Kidney (tissue), 14 donors: ENCODE data around the gene EDEM3. TPM values are rescaled to one million over a fixed set of nuclear protein-coding genes. Genes with fewer than 3 reads are reported as not detected.

Source experiments
- DNase-seq, 5 donors: peaks; one replicate each; pipeline ENCODE4 v3.0.0-alpha.2; 2013 to 2020
- FAIRE-seq: peaks from 2 replicates; lab custom pipeline; 2012; peaks lifted over from hg19 to GRCh38; lab: Jason Lieb, UNC
- H3K27ac ChIP-seq, 2 donors: one replicate each; pipeline ENCODE4 v1.7.0; 2013; ENCODE audit warnings: low read depth in 2 of 2, low read length in 2 of 2, inconsistent platforms in 1 of 2
- H3K27me3 ChIP-seq: one replicate; pipeline ENCODE4 v1.7.1; 2013; ENCODE audit warnings: low read length, inconsistent platforms; ENCODE audit not compliant: control insufficient read depth, insufficient read depth
- H3K36me3 ChIP-seq, 3 donors: one replicate each; pipeline versions ENCODE4 v1.7.0 to v1.7.1; 2013; ENCODE audit warnings: low read length in 3 of 3, control low read depth in 1 of 3, inconsistent platforms in 1 of 3; ENCODE audit not compliant: insufficient read depth in 3 of 3, control insufficient read depth in 2 of 3
- H3K4me1 ChIP-seq, 3 donors: one replicate each; pipeline versions ENCODE4 v1.7.0 to v1.7.1; 2013; ENCODE audit warnings: low read length in 3 of 3, inconsistent platforms in 1 of 3, low read depth in 1 of 3; ENCODE audit not compliant: control insufficient read depth in 2 of 3, insufficient read depth in 2 of 3
- H3K4me3 ChIP-seq, 3 donors: one replicate each; pipeline versions ENCODE4 v1.7.0 to v1.8.1; 2013; ENCODE audit warnings: low read length in 3 of 3, control low read depth in 1 of 3, inconsistent platforms in 1 of 3
- H3K9ac ChIP-seq, 3 donors: one replicate each; pipeline versions ENCODE4 v1.7.0 to v1.7.1; 2013; ENCODE audit warnings: low read length in 3 of 3, control low read depth in 1 of 3, inconsistent platforms in 1 of 3
- H3K9me3 ChIP-seq, 3 donors: one replicate each; pipeline versions ENCODE4 v1.7.0 to v1.7.1; 2013; ENCODE audit warnings: low read length in 3 of 3, control low read depth in 1 of 3, inconsistent platforms in 1 of 3; ENCODE audit not compliant: control insufficient read depth in 2 of 3, insufficient read depth in 1 of 3
- CTCF ChIP-seq: IDR thresholded peaks from 3 replicates; pipeline ENCODE4 v1.5.1; 2012; ENCODE audit warnings: mild to moderate bottlenecking, moderate library complexity, borderline replicate concordance; ENCODE audit not compliant: insufficient read depth; ENCODE audit errors: extremely low read depth
- intact Hi-C: fragments of 100-400 bp; cut with DNase I; formaldehyde crosslinking; loops from one replicate; pipeline ENCODE4 v1.11.1; 2022
- polyA plus RNA-seq: library from polyadenylated mRNA; stranded (reverse); fragments of 350-450 nt; fragmentation: Illumina TruSeq; extraction: RNeasy Lipid Tissue Mini Kit (QIAGEN cat#74804); gene quantifications from one replicate; pipeline ENCODE4 v1.2.3, GENCODE V29; 2014; ENCODE audit warnings: low read depth, low replicate concordance; ENCODE audit not compliant: insufficient read depth
- total RNA-seq: library from RNA; stranded (reverse); fragmentation: NEBNext Ultra II Directional; extraction: Animal tissue kit (Norgen Biotek cat#: 25700); gene quantifications from one replicate; pipeline ENCODE4 v1.2.1, GENCODE V29; 2021
- donor health status: control.
- donor health status: control.
- donor health status: control.
- donor health status: control.
- donor health status: control.
- donor health status: DM: yes; HTN: yes; CAD: no.
- donor health status: Normal renal cell carcinoma (clear cell type).

Gene EDEM3
- total and polyA plus RNA-seq, 2 donors from 2014 or later: 9.1 to 31.7 TPM

GRCh38 chr1:184755226-184756065, 788 bp upstream of the EDEM3 start:
- no peak for TF ChIP-seq CTCF
- FAIRE-seq: no peak
- Histone ChIP-seq H3K9ac (peak overlapping the region; percentile 52 to 77 (median 75)), H3K4me1 (peaks cover 0 to 7% (median 0%) of the 10 kb centered on the region in 3 donors), H3K9me3 (no peaks in the 10 kb centered on the region), H3K27me3 (no peaks in the 10 kb centered on the region), H3K27ac (peak overlapping the region; percentile 73 to 82), H3K36me3 (no peaks in the 10 kb centered on the region), H3K4me3 (peak overlapping the region; percentile 83 to 97 (median 93))
- DNase-seq: no peak
- intact Hi-C loops: no loop called here

- DNase-seq: peak in 4 of 5 donors; percentile 61 to 89 (median 66)
- intact Hi-C loops: no loop called here
- no peaks in the 10 kb centered on the region for H3K9me3 ChIP-seq
- H3K36me3 ChIP-seq: no peaks in the 10 kb centered on the region
- peak overlapping the region; percentile 92 to 97 for H3K27ac ChIP-seq
- no peaks in the 10 kb centered on the region for H3K27me3 ChIP-seq
- no peak for TF ChIP-seq CTCF
- FAIRE-seq: no peak
- peak overlapping the region; percentile 83 to 97 (median 92) for H3K4me3 ChIP-seq
- peaks cover 0 to 7% (median 0%) of the 10 kb centered on the region in 3 donors for H3K4me1 ChIP-seq
- H3K9ac ChIP-seq: peak overlapping the region; percentile 78 to 82 (median 81)
Observed at GRCh38 chr1:184753608-184754475, 816 bp downstream of the EDEM3 start.

DNA sequence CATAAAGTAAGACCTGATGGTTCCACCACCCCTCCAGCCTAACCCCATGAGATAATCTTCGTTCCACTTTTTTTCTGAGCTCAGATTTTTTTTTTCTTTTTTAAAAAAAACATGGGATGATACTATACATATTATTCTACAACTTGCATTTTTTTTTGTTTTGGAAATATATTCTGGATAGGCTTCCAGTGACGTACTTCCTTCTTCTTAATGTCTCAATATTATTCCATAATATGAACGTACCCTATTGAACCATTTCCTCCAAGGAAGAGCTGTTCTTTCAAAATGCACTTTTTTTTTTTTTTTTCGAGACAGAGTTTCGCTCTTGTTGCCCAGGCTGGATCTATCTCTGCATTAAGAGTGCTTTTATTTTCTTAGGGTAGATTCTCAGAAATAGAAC, 1.5 kb downstream of the EDEM3 start:
- intact Hi-C loops: no loop called here
- H3K27me3 ChIP-seq: no peaks in the 10 kb centered on the region
- TF ChIP-seq CTCF: no peak
- H3K36me3 ChIP-seq: no peaks in the 10 kb centered on the region
- H3K27ac ChIP-seq: no peak overlapping the region
- peak overlapping the region in 1 of 3 donors; percentile 78 for H3K9ac ChIP-seq
- DNase-seq (no peak), FAIRE-seq (no peak)
- no peaks in the 10 kb centered on the region for H3K9me3 ChIP-seq
- H3K4me1 ChIP-seq: peaks cover 0 to 7% (median 0%) of the 10 kb centered on the region in 3 donors
- peak overlapping the region in 2 of 3 donors; percentile 92 to 97 for H3K4me3 ChIP-seq
